ENCODE data around the gene COL20A1.

COL20A1 gene

GRCh38 chr20:63315731-63316491 lies 22.9 kb downstream of the COL20A1 start:
- no peak for TF ChIP-seq CTCF (IDR thresholded peaks at IDR 0.05)
- TF ChIP-seq ZFX (IDR thresholded peaks at IDR 0.05; ENCODE audit: borderline replicate concordance), result no peak
- H3K27ac ChIP-seq, result no peak overlapping the region

GRCh38 chr20:63316502-63316921 lies 23.5 kb downstream of the COL20A1 start:
- TF ChIP-seq ZFX (IDR thresholded peaks at IDR 0.05; ENCODE audit: borderline replicate concordance) (no peak), CTCF (IDR thresholded peaks at IDR 0.05) (no peak)
- no peak overlapping the region for H3K27ac ChIP-seq

GRCh38 chr20:63317061-63317460 lies 24.1 kb downstream of the COL20A1 start:
- TF ChIP-seq CTCF (IDR thresholded peaks at IDR 0.05) (no peak), ZFX (IDR thresholded peaks at IDR 0.05; ENCODE audit: borderline replicate concordance) (no peak)
- no peak overlapping the region for H3K27ac ChIP-seq

GRCh38 chr20:63317601-63318291 lies 24.8 kb downstream of the COL20A1 start:
- TF ChIP-seq ZFX (IDR thresholded peaks at IDR 0.05; ENCODE audit: borderline replicate concordance), result no peak
- TF ChIP-seq CTCF (IDR thresholded peaks at IDR 0.05), result no peak

GRCh38 chr20:63318391-63319163 lies 25.6 kb downstream of the COL20A1 start:
- TF ChIP-seq CTCF (IDR thresholded peaks at IDR 0.05) (no peak), ZFX (IDR thresholded peaks at IDR 0.05; ENCODE audit: borderline replicate concordance) (no peak)
- no peak overlapping the region for H3K27ac ChIP-seq

More at GRCh38 chr20:63317601-63318291, 24.8 kb downstream of the COL20A1 start:
- no peak overlapping the region for H3K27ac ChIP-seq

GRCh38 chr20:63319164-63320040 lies 26.4 kb downstream of the COL20A1 start:
- H3K27ac ChIP-seq, result no peak overlapping the region
- TF ChIP-seq CTCF (IDR thresholded peaks at IDR 0.05) (no peak), ZFX (IDR thresholded peaks at IDR 0.05; ENCODE audit: borderline replicate concordance) (no peak)

All from 22Rv1 (cell line).